Muscle layer of colon (tissue), 2 donors: ENCODE data around the gene MACF1.
"Not testable (repeated sequence)": the region's sequence is repeated elsewhere in the genome, so short reads cannot be mapped to it uniquely, and the experiment has no call there.

Source experiments
- H3K27ac ChIP-seq: one replicate; pipeline ENCODE4 v1.7.0; 2013; ENCODE audit warnings: low read depth, mild to moderate bottlenecking, low read length, moderate library complexity
- H3K27me3 ChIP-seq, 2 donors: one replicate each; pipeline ENCODE4 v1.7.0; 2013; ENCODE audit warnings: low read length in 2 of 2, mild to moderate bottlenecking in 2 of 2; ENCODE audit not compliant: insufficient read depth in 2 of 2, control insufficient read depth in 1 of 2
- H3K36me3 ChIP-seq: one replicate; pipeline ENCODE4 v1.7.0; 2013; ENCODE audit warnings: mild to moderate bottlenecking, low read length; ENCODE audit not compliant: insufficient read depth
- H3K4me1 ChIP-seq: one replicate; pipeline ENCODE4 v1.7.0; 2013; ENCODE audit warnings: mild to moderate bottlenecking, low read length; ENCODE audit not compliant: insufficient read depth
- H3K4me3 ChIP-seq, 2 donors: one replicate each; pipeline ENCODE4 v1.7.0; 2013; ENCODE audit warnings: low read length in 2 of 2, low read depth in 1 of 2, mild to moderate bottlenecking in 1 of 2, moderate library complexity in 1 of 2
- H3K9ac ChIP-seq: one replicate; pipeline ENCODE4 v1.7.0; 2013; ENCODE audit warnings: low read length
- H3K9me3 ChIP-seq: one replicate; pipeline ENCODE4 v1.7.0; 2013; ENCODE audit warnings: mild to moderate bottlenecking, low read length
- donor health status: abdominal sarcoma.
- donor health status: Adenocarcinoma of cecum.

MACF1 gene

DNA sequence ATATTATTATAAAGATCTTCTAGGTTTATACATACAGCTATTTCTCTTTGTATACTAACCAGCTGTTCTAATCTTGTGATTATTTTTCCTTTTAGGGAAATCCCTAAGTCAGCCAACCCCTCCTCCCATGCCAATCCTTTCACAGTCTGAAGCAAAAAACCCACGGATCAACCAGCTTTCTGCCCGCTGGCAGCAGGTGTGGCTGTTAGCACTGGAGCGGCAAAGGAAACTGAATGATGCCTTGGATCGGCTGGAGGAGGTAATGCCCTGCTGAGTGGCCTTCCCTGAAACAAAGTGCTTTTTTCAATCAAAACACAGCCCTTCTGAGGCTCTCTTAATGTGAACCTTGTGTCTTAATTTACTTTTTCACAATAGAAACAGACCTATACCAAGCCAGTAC is 254.5 kb downstream of the MACF1 start:
- Histone ChIP-seq H3K27me3 (no peaks in the 10 kb centered on the region), H3K36me3 (peaks cover 97% of the 10 kb centered on the region), H3K9ac (no peak overlapping the region), H3K27ac (no peak overlapping the region), H3K4me1 (no peaks in the 10 kb centered on the region), H3K9me3 (no peaks in the 10 kb centered on the region), H3K4me3 (no peak overlapping the region)

GRCh38 chr1:39462074-39462473 is 257.6 kb downstream of the MACF1 start:
- H3K9ac ChIP-seq = no peak overlapping the region
- H3K27me3 ChIP-seq = no peaks in the 10 kb centered on the region
- H3K4me1 ChIP-seq = peaks cover 7% of the 10 kb centered on the region
- peaks cover 91% of the 10 kb centered on the region for H3K36me3 ChIP-seq
- H3K4me3 ChIP-seq = no peak overlapping the region
- no peak overlapping the region for H3K27ac ChIP-seq
- H3K9me3 ChIP-seq = no peaks in the 10 kb centered on the region

DNA sequence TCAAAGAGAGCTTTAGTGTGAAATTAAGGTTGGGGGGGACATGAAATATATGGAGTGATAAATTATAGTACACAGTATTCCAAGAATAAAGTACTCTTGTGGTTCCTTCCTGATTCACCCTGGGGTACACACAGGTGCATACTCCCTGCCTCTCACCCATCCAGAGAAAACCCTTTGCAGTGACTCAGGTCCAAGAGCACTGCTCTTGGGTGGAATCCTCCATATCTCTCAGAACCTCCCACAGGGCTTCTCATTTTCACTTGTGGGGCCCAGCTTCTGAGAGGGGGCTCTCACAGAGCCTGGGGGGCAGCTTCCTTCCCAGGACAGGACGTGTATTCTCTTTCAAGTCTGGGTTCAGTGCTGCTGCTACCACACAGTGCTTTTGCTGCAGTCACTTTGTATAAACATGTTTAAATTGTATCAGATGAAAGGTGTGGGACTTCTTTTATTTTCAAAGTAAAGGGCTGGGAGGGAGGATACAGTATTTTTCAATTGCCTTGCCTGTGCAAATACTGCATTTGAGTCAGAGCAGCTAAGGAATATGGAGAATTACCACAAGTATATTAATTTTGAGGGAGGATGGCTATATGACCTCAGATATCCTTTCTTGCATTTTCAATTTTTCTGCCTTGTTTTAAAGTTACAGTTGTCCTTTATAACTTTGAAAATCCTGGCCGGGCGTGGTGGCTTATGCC is 262.1 kb downstream of the MACF1 start:
- Histone ChIP-seq H3K4me1 (peaks cover 7% of the 10 kb centered on the region), H3K36me3 (peaks cover 82% of the 10 kb centered on the region), H3K4me3 (no peak overlapping the region), H3K9me3 (no peaks in the 10 kb centered on the region), H3K27ac (no peak overlapping the region), H3K9ac (no peak overlapping the region), H3K27me3 (no peaks in the 10 kb centered on the region)

DNA sequence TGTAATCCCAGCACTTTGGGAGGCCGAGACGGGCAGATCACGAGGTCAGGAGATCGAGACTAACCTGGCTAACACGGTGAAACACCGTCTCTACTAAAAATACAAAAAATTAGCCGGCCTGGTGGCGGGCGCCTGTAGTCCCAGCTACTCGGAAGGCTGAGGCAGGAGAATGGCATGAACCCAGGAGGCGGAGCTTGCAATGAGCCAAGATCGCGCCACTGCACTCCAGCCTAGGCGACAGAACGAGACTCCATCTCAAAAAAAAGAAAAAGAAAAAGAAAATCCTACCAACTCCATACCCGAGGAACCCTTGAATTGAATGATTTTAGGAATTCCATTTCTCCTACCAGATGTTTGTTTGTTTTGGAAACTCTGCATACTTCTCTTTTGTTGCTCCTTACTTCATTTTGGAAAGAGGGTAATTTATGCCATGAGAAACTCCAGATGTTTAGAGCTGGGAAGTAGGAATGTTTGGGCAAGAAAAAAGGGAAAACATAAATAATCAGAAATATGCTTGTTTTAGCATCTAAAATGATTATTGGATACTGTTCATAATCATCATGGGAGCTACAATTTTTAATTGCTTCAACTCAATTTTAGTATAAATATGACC is 262.7 kb downstream of the MACF1 start:
- not testable (repeated sequence) for H3K4me1 ChIP-seq, H3K9me3 ChIP-seq, H3K27ac ChIP-seq, H3K27me3 ChIP-seq, H3K4me3 ChIP-seq, H3K9ac ChIP-seq
- peaks cover 82% of the 10 kb centered on the region for H3K36me3 ChIP-seq

GRCh38 chr1:39469150-39469549 is 264.7 kb downstream of the MACF1 start:
- Histone ChIP-seq H3K36me3 (peaks cover 76% of the 10 kb centered on the region), H3K27me3 (no peaks in the 10 kb centered on the region), H3K27ac (no peak overlapping the region)

DNA sequence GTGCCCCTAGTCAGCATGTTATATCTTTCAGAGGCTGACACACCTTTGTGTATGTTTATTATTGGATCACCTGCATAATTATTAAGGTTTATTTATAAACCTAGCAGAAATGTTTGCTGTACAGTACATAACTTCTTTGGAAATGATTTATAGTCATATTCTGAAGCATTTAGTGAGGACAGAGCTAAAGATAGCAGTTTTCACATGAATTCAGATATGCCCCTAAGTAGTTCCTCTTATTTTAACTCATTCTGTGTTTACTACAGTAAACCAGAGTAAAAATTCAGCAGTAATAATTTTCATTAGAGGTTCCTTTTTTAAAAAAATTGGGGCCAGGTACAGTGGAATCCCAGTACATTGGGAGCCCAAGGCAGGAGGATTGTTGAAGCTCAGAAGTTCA is 265.5 kb downstream of the MACF1 start:
- Histone ChIP-seq H3K4me3 (no peak overlapping the region), H3K4me1 (peaks cover 7% of the 10 kb centered on the region), H3K9me3 (no peaks in the 10 kb centered on the region), H3K36me3 (peaks cover 72% of the 10 kb centered on the region), H3K27ac (no peak overlapping the region), H3K27me3 (no peaks in the 10 kb centered on the region), H3K9ac (no peak overlapping the region)

More at GRCh38 chr1:39469150-39469549, 264.7 kb downstream of the MACF1 start:
- Histone ChIP-seq H3K4me3 (no peak overlapping the region), H3K9ac (no peak overlapping the region), H3K9me3 (no peaks in the 10 kb centered on the region), H3K4me1 (peaks cover 7% of the 10 kb centered on the region)

GRCh38 chr1:39472826-39473225 is 268.3 kb downstream of the MACF1 start:
- no peak overlapping the region for H3K9ac ChIP-seq
- no peak overlapping the region for H3K27ac ChIP-seq
- no peaks in the 10 kb centered on the region for H3K4me1 ChIP-seq
- no peaks in the 10 kb centered on the region for H3K9me3 ChIP-seq
- H3K36me3 ChIP-seq = peaks cover 61% of the 10 kb centered on the region
- no peak overlapping the region for H3K4me3 ChIP-seq
- H3K27me3 ChIP-seq = no peaks in the 10 kb centered on the region

- H3K27me3 ChIP-seq = no peaks in the 10 kb centered on the region
Observed at GRCh38 chr1:39473324-39473723, 268.8 kb downstream of the MACF1 start.

GRCh38 chr1:39474810-39475209 is 270.3 kb downstream of the MACF1 start:
- Histone ChIP-seq H3K36me3 (peaks cover 44% of the 10 kb centered on the region), H3K9me3 (no peaks in the 10 kb centered on the region)

More at GRCh38 chr1:39473324-39473723, 268.8 kb downstream of the MACF1 start:
- Histone ChIP-seq H3K27ac (no peak overlapping the region), H3K4me1 (peaks cover 3% of the 10 kb centered on the region), H3K36me3 (peaks cover 57% of the 10 kb centered on the region), H3K9ac (no peak overlapping the region), H3K9me3 (no peaks in the 10 kb centered on the region), H3K4me3 (no peak overlapping the region)

GRCh38 chr1:39475551-39475950 is 271.1 kb downstream of the MACF1 start:
- H3K36me3 ChIP-seq = peaks cover 42% of the 10 kb centered on the region
- not testable (repeated sequence) for H3K27ac ChIP-seq, H3K4me3 ChIP-seq, H3K27me3 ChIP-seq, H3K9me3 ChIP-seq, H3K9ac ChIP-seq
- H3K4me1 ChIP-seq = peaks cover 13% of the 10 kb centered on the region

More at GRCh38 chr1:39474810-39475209, 270.3 kb downstream of the MACF1 start:
- Histone ChIP-seq H3K9ac (no peak overlapping the region), H3K4me1 (peaks cover 13% of the 10 kb centered on the region), H3K27me3 (no peaks in the 10 kb centered on the region), H3K4me3 (no peak overlapping the region), H3K27ac (no peak overlapping the region)

DNA sequence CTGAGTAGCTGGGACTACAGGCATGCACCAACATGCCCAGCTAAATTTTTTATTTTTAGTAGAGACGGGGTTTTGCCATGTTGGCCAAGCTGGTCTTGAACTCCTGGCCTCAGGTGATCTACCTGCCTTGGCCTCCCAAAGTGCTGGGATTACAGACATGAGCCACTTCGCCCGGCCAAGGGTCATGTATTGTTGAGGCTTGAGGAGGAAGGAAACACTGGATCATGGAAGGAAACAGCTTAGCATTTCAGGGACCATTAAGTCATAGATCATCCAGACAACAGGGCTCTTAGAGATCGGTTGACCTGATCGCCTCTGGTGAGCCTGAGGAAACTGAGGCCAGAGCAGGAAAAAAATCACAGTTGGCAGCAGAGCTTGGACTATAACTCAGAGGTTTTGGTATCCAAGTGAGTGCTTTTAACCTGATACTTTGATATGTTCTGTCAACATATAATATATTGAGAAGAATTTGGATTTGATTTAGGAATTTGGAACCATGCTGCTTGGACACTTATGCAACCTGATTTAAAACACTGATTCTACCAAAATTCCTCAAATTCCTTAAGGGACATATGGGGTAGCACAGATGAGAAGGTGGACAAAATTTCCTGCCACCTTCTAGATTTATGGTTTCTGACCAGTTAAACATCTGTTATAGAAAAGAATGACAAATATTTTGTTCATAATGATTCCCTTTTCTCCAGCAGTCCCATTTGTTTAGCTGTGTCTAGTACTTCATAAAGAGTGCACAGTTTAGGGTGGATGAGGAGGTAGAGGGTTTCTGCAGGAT is 273.8 kb downstream of the MACF1 start:
- no peak overlapping the region for H3K9ac ChIP-seq
- H3K27me3 ChIP-seq = no peaks in the 10 kb centered on the region
- no peaks in the 10 kb centered on the region for H3K9me3 ChIP-seq
- peak overlapping the region; percentile 19 for H3K27ac ChIP-seq
- no peak overlapping the region for H3K4me3 ChIP-seq
- H3K36me3 ChIP-seq = peaks cover 39% of the 10 kb centered on the region
- H3K4me1 ChIP-seq = peaks cover 13% of the 10 kb centered on the region
